Activated T-cell treated with anti-CD3 and anti-CD28 coated beads, Interleukin-2, amount 50 U/mL, for 4 hours (primary cell): ENCODE measurements around the gene USB1. TPM values are rescaled to one million over a fixed set of nuclear protein-coding genes. Genes with fewer than 3 reads are reported as not detected.

Source experiments
- ATAC-seq, 2 donors: fragments of 200-7000 bp; cut with Tn5 transposase; one replicate each; pipeline ENCODE4 v1.10.0; 2021
- DNase-seq: peaks from one replicate; pipeline ENCODE4 v3.0.0-alpha.2; 2020
- H3K27me3 Mint-ChIP-seq: one replicate; pipeline ENCODE4 v1.8.0; 2021; ENCODE audit warnings: low read depth, mixed read lengths
- H3K36me3 Mint-ChIP-seq: one replicate; pipeline ENCODE4 v1.8.0; 2022; ENCODE audit warnings: mixed read lengths; ENCODE audit not compliant: insufficient read depth
- H3K4me1 Mint-ChIP-seq: one replicate; pipeline ENCODE4 v1.8.0; 2021; ENCODE audit warnings: low read depth, mixed read lengths
- H3K4me3 Mint-ChIP-seq: one replicate; pipeline ENCODE4 v1.8.0; 2021; ENCODE audit warnings: mild to moderate bottlenecking, moderate library complexity, mixed read lengths
- H3K9me3 Mint-ChIP-seq: one replicate; pipeline ENCODE4 v1.8.0; 2021; ENCODE audit warnings: mixed read lengths
- total RNA-seq, 3 donors: library from RNA; stranded (reverse); gene quantifications; one replicate each; pipeline ENCODE4 v1.2.1, GENCODE V29; 2021

USB1 gene
- total RNA-seq, 3 donors from 2014 or later = 75.0 to 78.8 (median 75.7) TPM

- H3K9me3 Mint-ChIP-seq = no peaks in the 10 kb centered on the region
- DNase-seq (no peak), ATAC-seq (no peak)
- no peaks in the 10 kb centered on the region for H3K27me3 Mint-ChIP-seq
- no peak overlapping the region for H3K4me3 Mint-ChIP-seq
- no peaks in the 10 kb centered on the region for H3K36me3 Mint-ChIP-seq
- peaks cover under 1% of the 10 kb centered on the region for H3K4me1 Mint-ChIP-seq
These were observed 22.1 kb upstream of the USB1 start for GRCh38 chr16:57979006-57979585.

GRCh38 chr16:57981636-57982035 lies 19.6 kb upstream of the USB1 start:
- H3K4me1 Mint-ChIP-seq = peaks cover 12% of the 10 kb centered on the region
- no peak overlapping the region for H3K4me3 Mint-ChIP-seq
- ATAC-seq (no peak), DNase-seq (no peak)
- H3K36me3 Mint-ChIP-seq = no peaks in the 10 kb centered on the region
- H3K27me3 Mint-ChIP-seq = no peaks in the 10 kb centered on the region
- H3K9me3 Mint-ChIP-seq = no peaks in the 10 kb centered on the region

GRCh38 chr16:57982385-57982784 lies 18.8 kb upstream of the USB1 start:
- Mint-ChIP-seq H3K4me3 (no peak overlapping the region), H3K9me3 (no peaks in the 10 kb centered on the region), H3K27me3 (no peaks in the 10 kb centered on the region), H3K36me3 (no peaks in the 10 kb centered on the region), H3K4me1 (peaks cover 12% of the 10 kb centered on the region)
- no peak for DNase-seq
- no peak for ATAC-seq

- H3K4me1 Mint-ChIP-seq = peaks cover 12% of the 10 kb centered on the region
- no peaks in the 10 kb centered on the region for H3K27me3 Mint-ChIP-seq
- ATAC-seq (peak; percentile 97 to 98), DNase-seq (peak; percentile 93)
- peak overlapping the region; percentile 86 for H3K4me3 Mint-ChIP-seq
- no peaks in the 10 kb centered on the region for H3K9me3 Mint-ChIP-seq
- no peaks in the 10 kb centered on the region for H3K36me3 Mint-ChIP-seq
These were observed 16.6 kb upstream of the USB1 start for GRCh38 chr16:57984443-57985203.

GRCh38 chr16:57985204-57986181 lies 15.7 kb upstream of the USB1 start:
- H3K4me1 Mint-ChIP-seq = peaks cover 12% of the 10 kb centered on the region
- H3K9me3 Mint-ChIP-seq = no peaks in the 10 kb centered on the region
- peak; percentile 47 to 65 for ATAC-seq
- H3K27me3 Mint-ChIP-seq = no peaks in the 10 kb centered on the region
- peak overlapping the region; percentile 86 for H3K4me3 Mint-ChIP-seq
- no peaks in the 10 kb centered on the region for H3K36me3 Mint-ChIP-seq
- DNase-seq = peak; percentile 17

GRCh38 chr16:57986196-57986595 lies 15.0 kb upstream of the USB1 start:
- peak overlapping the region; percentile 5 for H3K4me3 Mint-ChIP-seq
- ATAC-seq = no peak
- H3K27me3 Mint-ChIP-seq = no peaks in the 10 kb centered on the region
- DNase-seq = no peak
- no peaks in the 10 kb centered on the region for H3K36me3 Mint-ChIP-seq
- peaks cover 14% of the 10 kb centered on the region for H3K4me1 Mint-ChIP-seq
- H3K9me3 Mint-ChIP-seq = no peaks in the 10 kb centered on the region

GRCh38 chr16:57987441-57988177 lies 13.6 kb upstream of the USB1 start:
- no peak overlapping the region for H3K4me3 Mint-ChIP-seq
- H3K27me3 Mint-ChIP-seq = no peaks in the 10 kb centered on the region
- H3K4me1 Mint-ChIP-seq = peaks cover 15% of the 10 kb centered on the region
- DNase-seq = no peak
- no peaks in the 10 kb centered on the region for H3K9me3 Mint-ChIP-seq
- no peak for ATAC-seq
- no peaks in the 10 kb centered on the region for H3K36me3 Mint-ChIP-seq

- Mint-ChIP-seq H3K4me1 (peaks cover 19% of the 10 kb centered on the region), H3K36me3 (no peaks in the 10 kb centered on the region), H3K27me3 (no peaks in the 10 kb centered on the region), H3K9me3 (no peaks in the 10 kb centered on the region), H3K4me3 (no peak overlapping the region)
- no peak for DNase-seq
- no peak for ATAC-seq
These were observed 12.3 kb upstream of the USB1 start for GRCh38 chr16:57988929-57989328.

- Mint-ChIP-seq H3K4me3 (no peak overlapping the region), H3K4me1 (peaks cover 24% of the 10 kb centered on the region), H3K36me3 (peaks cover 2% of the 10 kb centered on the region), H3K27me3 (no peaks in the 10 kb centered on the region), H3K9me3 (no peaks in the 10 kb centered on the region)
- DNase-seq = no peak
- ATAC-seq = no peak
These were observed 9.6 kb upstream of the USB1 start for GRCh38 chr16:57991551-57992059.

GRCh38 chr16:57992084-57992483 lies 9.1 kb upstream of the USB1 start:
- Mint-ChIP-seq H3K9me3 (no peaks in the 10 kb centered on the region), H3K36me3 (peaks cover 5% of the 10 kb centered on the region), H3K4me3 (no peak overlapping the region), H3K27me3 (no peaks in the 10 kb centered on the region), H3K4me1 (peaks cover 25% of the 10 kb centered on the region)
- DNase-seq (no peak), ATAC-seq (no peak)

GRCh38 chr16:57993438-57993837 lies 7.8 kb upstream of the USB1 start:
- Mint-ChIP-seq H3K4me3 (no peak overlapping the region), H3K9me3 (no peaks in the 10 kb centered on the region), H3K4me1 (peaks cover 39% of the 10 kb centered on the region), H3K27me3 (no peaks in the 10 kb centered on the region), H3K36me3 (peaks cover 11% of the 10 kb centered on the region)
- no peak for DNase-seq
- no peak for ATAC-seq

GRCh38 chr16:57993897-57994296 lies 7.3 kb upstream of the USB1 start:
- DNase-seq (no peak), ATAC-seq (no peak)
- no peaks in the 10 kb centered on the region for H3K27me3 Mint-ChIP-seq
- no peaks in the 10 kb centered on the region for H3K9me3 Mint-ChIP-seq
- H3K36me3 Mint-ChIP-seq = peaks cover 11% of the 10 kb centered on the region
- no peak overlapping the region for H3K4me3 Mint-ChIP-seq
- peaks cover 43% of the 10 kb centered on the region for H3K4me1 Mint-ChIP-seq

GRCh38 chr16:57994361-57994760 lies 6.8 kb upstream of the USB1 start:
- Mint-ChIP-seq H3K36me3 (peaks cover 11% of the 10 kb centered on the region), H3K27me3 (no peaks in the 10 kb centered on the region), H3K4me1 (peaks cover 48% of the 10 kb centered on the region), H3K9me3 (no peaks in the 10 kb centered on the region), H3K4me3 (no peak overlapping the region)
- ATAC-seq (no peak), DNase-seq (no peak)

- DNase-seq = peak; percentile 22
These were observed 6.4 kb upstream of the USB1 start for GRCh38 chr16:57994778-57995177.

More at GRCh38 chr16:57994778-57995177, 6.4 kb upstream of the USB1 start:
- Mint-ChIP-seq H3K36me3 (peaks cover 11% of the 10 kb centered on the region), H3K4me3 (no peak overlapping the region), H3K27me3 (no peaks in the 10 kb centered on the region), H3K9me3 (no peaks in the 10 kb centered on the region), H3K4me1 (peaks cover 50% of the 10 kb centered on the region)
- ATAC-seq = peak; percentile 31 to 32
